ENCODE results near the gene ABCA8. TPM values are rescaled to one million over a fixed set of nuclear protein-coding genes. Genes with fewer than 3 reads are reported as not detected.

The ABCA8 gene
- total RNA-seq, 4 donors from 2014 or later, result 10.9 to 87.5 (median 21.2) TPM

DNA sequence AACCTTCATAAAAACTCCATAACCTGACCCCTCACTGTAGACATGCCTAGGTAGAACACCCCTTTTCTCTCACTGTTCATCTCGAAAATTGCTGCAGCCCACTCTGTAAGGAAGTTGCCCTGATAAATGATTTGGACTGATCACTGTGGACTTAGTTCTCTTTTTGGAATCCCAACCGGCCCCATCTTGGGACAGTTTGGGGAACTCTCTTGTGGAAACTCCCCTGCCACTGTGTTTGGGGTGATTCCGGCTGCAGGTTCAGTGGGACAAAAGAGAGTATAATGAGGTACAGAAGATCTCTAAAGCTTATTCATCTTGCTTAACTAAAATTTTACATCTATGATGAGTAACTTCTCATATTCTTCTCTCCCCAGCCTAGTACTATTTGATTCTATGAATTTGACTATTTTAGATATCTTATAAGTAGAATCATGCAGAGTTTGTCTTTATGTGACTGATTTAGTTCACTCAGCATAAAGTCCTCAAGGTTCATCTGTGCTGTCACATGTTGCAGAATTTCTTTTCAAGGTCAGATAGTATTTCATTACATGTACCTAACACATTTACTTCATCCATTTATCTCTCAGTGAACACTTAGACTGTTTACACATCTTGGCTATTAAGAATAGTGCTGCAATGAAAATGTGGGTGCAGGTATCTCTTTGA lies 84.9 kb downstream of the ABCA8 start:
- no peaks in the 10 kb centered on the region for H3K27me3 ChIP-seq
- DNase-seq, result no peak
- TF ChIP-seq POLR2A (IDR thresholded peaks at IDR 0.05), result no peak
- TF ChIP-seq, protein P1, sequence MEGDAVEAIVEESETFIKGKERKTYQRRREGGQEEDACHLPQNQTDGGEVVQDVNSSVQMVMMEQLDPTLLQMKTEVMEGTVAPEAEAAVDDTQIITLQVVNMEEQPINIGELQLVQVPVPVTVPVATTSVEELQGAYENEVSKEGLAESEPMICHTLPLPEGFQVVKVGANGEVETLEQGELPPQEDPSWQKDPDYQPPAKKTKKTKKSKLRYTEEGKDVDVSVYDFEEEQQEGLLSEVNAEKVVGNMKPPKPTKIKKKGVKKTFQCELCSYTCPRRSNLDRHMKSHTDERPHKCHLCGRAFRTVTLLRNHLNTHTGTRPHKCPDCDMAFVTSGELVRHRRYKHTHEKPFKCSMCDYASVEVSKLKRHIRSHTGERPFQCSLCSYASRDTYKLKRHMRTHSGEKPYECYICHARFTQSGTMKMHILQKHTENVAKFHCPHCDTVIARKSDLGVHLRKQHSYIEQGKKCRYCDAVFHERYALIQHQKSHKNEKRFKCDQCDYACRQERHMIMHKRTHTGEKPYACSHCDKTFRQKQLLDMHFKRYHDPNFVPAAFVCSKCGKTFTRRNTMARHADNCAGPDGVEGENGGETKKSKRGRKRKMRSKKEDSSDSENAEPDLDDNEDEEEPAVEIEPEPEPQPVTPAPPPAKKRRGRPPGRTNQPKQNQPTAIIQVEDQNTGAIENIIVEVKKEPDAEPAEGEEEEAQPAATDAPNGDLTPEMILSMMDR (IDR thresholded peaks at IDR 0.05), result no peak
- H3K4me3 ChIP-seq, result no peak overlapping the region
- no peaks in the 10 kb centered on the region for H3K4me1 ChIP-seq
- no peak overlapping the region for H3K27ac ChIP-seq
- no peaks in the 10 kb centered on the region for H3K36me3 ChIP-seq
- no peaks in the 10 kb centered on the region for H3K9me3 ChIP-seq

DNA sequence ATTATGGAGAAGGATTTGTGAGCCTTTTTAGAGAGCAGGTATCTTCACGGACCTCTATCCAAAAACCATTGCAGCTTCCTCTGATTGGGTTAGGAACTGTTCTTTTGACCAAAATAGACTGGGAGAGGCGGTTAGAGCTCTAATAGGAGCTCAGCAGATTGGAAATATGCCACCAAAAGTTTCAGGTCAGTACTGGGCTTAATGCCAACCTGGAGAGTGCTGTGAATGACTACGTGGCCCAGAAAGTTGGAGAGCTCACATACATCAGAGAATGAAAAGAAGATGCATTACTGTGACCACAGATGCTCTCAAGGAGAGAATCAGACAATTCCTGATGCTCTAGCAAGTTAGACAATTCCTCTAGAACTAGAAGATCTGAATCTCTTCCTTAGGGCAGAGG lies 86.5 kb downstream of the ABCA8 start:
- Histone ChIP-seq H3K4me3 (no peak overlapping the region), H3K27ac (no peak overlapping the region), H3K27me3 (no peaks in the 10 kb centered on the region), H3K4me1 (no peaks in the 10 kb centered on the region), H3K9me3 (no peaks in the 10 kb centered on the region), H3K36me3 (no peaks in the 10 kb centered on the region)
- DNase-seq, result no peak
- TF ChIP-seq POLR2A (IDR thresholded peaks at IDR 0.05), result no peak

DNA sequence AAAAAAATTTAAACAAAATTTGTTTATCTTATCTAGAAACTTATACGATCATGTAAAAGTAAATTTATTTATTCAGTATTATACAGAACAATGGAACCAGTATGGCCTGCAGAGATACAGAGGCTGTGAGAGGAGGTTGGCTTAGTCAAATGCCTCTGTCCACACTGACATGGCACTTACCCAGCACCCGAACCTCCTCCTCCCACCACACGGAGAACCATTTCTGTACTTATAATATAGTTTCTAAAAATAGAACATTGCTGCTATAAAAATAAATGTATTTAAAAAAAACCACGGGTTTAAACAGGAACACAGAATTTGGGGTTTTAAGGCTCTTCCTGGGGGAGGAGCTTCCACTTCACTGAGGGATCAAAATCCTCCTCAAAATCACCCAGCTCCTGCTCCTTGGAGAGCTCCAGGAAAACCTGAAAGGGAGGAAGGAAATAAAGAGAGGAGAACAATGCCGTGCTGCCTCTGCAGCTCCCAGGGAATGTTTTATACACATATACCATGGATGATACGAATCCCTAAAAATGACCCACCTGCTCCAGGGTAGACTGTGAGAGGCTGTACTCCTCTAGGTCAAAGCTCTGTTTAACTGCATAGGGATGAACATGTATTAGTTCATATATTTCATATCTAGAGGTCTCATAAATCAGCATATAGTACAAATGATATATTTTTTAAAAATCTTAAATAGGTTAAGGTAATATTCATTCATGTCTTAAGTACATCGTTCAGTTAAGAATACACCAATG lies 87.3 kb downstream of the ABCA8 start:
- no peak for TF ChIP-seq POLR2A (IDR thresholded peaks at IDR 0.05)
- TF ChIP-seq, protein P1 (IDR thresholded peaks at IDR 0.05), result no peak
- Histone ChIP-seq H3K27ac (no peak overlapping the region), H3K4me1 (no peaks in the 10 kb centered on the region), H3K9me3 (no peaks in the 10 kb centered on the region), H3K36me3 (no peaks in the 10 kb centered on the region), H3K27me3 (no peaks in the 10 kb centered on the region), H3K4me3 (no peak overlapping the region)
- no peak for DNase-seq

DNA sequence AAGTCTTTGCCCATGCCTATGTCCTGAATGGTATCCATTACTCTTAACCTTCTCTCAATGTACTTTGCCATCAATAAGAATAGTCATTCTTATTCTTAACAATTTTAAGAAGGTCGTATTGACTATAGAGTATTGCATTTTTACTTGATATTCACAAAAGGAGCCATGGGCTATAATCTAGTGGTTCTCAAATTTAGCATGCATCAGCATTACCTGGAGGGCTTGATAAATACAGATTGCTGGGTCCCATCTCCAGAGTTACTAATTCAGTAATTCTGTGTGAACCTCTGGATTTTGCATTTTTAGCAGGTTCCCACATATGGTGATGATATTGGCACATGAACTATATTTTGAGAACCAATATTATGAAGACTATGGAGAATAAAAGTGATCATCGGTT lies 89.6 kb downstream of the ABCA8 start:
- Histone ChIP-seq H3K9me3 (no peaks in the 10 kb centered on the region), H3K4me3 (no peak overlapping the region), H3K27ac (no peak overlapping the region), H3K27me3 (no peaks in the 10 kb centered on the region), H3K36me3 (no peaks in the 10 kb centered on the region), H3K4me1 (no peaks in the 10 kb centered on the region)
- no peak for DNase-seq
- TF ChIP-seq, protein P1 (IDR thresholded peaks at IDR 0.05), result no peak
- TF ChIP-seq POLR2A (IDR thresholded peaks at IDR 0.05), result no peak

DNA sequence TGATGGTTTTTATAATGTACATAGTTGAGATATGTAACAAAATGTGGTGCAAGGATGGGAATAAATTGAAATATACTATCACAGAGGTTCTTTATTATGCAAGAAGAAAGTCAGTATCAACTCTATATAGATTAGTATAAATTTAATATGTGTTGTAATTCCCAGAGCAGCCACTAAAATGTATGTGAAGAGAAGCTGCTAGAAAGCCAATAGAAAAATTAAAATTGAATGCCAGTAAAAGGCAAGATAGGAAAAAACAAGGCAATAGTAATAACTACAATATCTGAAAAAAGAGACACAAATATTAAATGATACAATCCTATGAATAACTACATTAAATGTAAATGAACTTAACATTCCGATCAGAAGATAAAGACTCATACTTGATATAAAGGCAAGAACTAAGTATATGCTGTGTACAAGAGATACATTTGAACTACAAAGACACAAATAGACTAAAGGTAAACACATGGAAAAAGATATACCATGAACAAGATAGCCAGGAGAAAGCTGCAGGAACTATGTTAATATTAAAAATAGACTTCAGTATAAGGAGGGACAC lies 92.0 kb downstream of the ABCA8 start:
- Histone ChIP-seq H3K4me3 (no peak overlapping the region), H3K36me3 (no peaks in the 10 kb centered on the region), H3K27me3 (no peaks in the 10 kb centered on the region), H3K9me3 (peaks cover 0 to 5% (median 0%) of the 10 kb centered on the region in 4 donors), H3K4me1 (no peaks in the 10 kb centered on the region), H3K27ac (no peak overlapping the region)
- TF ChIP-seq, protein P1 (IDR thresholded peaks at IDR 0.05), result no peak
- no peak for TF ChIP-seq POLR2A (IDR thresholded peaks at IDR 0.05)
- no peak for DNase-seq

DNA sequence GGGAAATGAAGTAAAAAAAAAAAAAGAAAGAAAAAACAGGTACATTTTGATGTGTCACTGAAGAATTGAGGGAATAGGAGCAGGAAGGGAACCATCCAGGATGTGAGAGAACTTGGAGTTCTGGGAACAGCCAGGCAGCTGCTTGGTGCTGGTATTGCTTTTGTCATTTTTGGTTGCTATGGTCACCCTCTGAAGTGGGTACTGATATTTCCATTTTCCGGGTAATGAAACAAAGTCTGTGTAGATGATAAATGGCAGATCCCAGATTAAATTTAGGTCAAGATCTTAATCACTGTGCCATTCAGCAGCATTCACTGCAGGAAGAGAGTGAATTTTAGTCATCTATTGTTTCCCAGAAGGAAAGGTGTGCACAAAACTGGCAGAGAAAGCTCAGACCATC lies 93.6 kb downstream of the ABCA8 start:
- Histone ChIP-seq H3K4me1 (no peaks in the 10 kb centered on the region), H3K27ac (no peak overlapping the region), H3K36me3 (no peaks in the 10 kb centered on the region), H3K9me3 (peaks cover 0 to 5% (median 0%) of the 10 kb centered on the region in 4 donors), H3K27me3 (no peaks in the 10 kb centered on the region), H3K4me3 (no peak overlapping the region)
- TF ChIP-seq POLR2A (IDR thresholded peaks at IDR 0.05), result no peak
- TF ChIP-seq, protein P1 (IDR thresholded peaks at IDR 0.05), result no peak
- DNase-seq, result no peak
